HG03045 (cell line): ENCODE results near the gene TRIM8.

Source experiments
- ATAC-seq: cut with Tn5 transposase; IDR thresholded peaks from one replicate; pipeline ENCODE4 v1.9.1; 2021; ENCODE audit warnings: mild to moderate bottlenecking, moderate library complexity; ENCODE audit not compliant: unreplicated experiment

The TRIM8 gene

DNA sequence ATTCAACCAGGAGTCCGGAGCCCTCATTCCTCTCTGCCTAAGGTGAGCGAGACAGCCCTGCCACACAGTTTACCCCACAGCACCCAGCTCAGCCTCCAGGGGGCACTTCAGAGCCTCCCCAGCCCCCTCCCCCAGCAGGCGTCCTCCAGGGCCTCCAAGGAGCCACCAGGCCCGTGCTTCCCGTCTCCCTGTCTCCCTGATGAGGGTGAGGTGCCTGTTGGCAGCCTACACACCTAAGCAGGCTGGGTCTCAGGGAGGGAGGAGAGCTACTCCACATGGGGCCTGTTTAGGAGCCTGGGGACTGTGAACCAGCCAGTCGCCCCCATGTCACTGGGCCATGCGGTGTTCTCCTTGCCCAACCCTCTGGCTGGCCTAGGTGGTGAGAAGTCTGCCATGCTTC lies 28.9 kb upstream of the TRIM8 start:
- no peak for ATAC-seq

DNA sequence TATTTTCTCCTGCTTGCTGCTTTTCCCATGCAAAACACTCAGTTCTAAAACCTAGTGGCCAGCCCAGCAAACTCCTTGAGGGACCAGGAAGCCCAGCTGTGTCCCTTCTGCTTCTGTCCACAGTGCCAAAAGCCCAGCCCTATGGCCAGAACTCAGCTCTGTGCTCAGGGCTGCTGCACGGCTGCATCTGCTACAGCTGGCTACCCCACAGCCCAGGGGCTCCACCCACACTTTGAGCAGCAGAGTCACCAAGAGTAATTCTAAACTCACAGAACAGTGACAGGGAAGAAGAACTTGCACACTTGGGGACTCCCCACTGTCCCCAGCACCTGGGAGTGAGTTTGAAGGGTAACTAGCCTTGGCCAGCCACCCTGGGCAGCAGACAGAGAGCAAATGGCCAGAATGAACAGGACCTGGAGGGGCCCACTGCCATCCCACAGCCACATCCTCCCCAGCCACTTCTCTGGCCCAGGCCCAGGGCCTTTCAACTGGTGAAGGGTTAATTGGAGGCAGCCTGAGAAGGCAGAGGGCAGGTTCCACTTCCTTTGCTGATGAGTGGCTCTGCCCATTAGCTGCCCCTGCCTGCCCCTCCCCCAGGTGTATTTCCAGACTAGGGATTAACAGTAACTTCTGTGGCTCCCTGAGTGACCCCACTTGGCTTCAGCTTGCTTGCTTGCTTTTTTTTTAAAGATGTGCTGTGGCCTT lies 28.1 kb upstream of the TRIM8 start:
- ATAC-seq: no peak

DNA sequence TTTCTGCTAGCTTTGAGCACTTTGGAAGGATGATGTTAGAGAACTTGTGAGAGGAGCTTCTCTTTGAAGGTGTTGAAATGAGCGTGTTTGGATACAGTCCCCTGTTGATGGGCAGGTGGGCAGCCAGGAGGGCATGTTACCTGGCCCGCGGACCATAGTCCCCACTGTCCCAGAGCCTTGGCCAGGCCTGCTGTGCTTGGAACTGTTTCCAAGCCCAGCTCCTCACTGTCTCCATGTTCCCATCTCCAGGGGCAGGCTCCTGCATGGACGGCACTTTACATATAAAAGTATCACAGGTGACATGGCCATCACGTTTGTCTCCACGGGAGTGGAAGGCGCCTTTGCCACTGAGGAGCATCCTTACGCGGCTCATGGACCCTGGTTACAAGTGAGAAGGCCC lies 27.2 kb upstream of the TRIM8 start:
- no peak for ATAC-seq

DNA sequence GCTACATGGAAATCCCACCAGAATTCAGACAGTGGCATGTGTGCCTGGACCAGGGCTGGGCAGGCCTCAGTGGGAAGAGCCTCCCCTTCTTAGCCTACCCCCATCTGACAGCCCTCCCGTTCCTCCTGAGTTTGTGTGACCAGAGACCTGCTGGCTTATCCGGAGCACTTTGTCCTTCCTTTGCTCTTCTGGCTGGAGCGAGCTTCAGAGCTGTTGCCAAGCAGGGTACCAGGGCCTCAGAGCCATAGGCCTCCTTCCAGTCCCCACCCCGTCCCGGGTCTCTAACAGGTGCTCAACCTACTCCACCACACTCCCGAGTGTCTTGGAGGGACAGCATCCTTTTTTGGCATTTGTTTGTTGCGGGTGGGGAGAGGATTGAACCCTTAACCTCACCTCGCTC lies 26.5 kb upstream of the TRIM8 start:
- ATAC-seq: no peak

DNA sequence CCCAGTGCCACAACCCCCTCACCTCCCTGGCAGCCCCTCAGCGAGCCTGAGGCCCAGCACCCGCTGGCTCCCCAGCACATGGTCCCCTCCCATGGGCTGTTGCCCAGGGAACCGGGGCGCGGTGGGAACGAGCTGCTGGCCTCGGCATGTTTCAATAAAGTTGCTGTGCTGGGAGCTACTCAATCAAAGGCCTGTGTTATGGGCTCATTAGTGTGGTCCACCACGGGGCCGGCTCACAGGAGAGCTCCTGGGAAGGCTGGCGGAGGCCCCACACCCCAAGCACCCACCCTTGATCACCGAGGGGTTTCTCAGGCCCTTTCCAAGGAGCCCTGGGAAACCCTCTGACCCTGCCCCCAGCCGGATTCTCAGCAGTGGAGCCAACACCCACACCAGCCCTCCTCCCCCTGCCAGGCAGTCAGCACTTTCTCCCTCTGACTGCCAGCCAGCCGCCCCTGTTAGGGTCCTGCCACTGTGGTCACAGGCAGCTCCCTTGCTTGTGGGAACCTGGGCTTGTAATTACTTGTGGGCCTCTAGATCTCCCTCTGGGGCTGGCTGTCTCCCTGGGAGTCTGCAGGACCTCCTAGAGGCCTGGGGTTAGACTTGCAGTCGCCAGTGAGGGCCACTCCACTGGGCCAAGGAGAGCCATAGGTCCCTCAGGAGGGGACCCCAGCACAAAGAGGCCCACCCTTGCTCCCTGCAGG lies 24.8 kb upstream of the TRIM8 start:
- no peak for ATAC-seq

DNA sequence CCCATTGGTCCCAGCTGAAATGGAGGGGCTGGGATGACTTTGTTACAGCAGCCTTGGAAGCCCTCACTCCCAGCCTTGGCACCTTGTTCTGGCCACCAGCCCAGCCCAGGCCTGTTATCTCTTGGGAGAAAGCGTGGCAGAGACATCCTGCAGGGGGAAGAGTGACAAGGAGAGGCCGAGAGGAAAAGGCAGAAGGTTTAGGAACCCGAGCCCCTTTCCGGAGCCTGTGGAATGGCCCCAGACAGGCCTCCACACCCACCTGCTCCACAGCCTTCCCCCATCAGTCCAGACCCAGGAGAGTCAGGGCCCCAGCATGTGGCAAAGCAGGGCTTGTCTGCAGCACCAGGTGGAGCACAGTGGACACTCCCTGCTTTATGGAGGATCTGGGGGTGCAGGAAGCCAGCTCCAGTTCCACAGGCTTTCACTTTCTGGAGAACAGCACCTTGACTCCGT lies 24.1 kb upstream of the TRIM8 start:
- ATAC-seq: no peak

DNA sequence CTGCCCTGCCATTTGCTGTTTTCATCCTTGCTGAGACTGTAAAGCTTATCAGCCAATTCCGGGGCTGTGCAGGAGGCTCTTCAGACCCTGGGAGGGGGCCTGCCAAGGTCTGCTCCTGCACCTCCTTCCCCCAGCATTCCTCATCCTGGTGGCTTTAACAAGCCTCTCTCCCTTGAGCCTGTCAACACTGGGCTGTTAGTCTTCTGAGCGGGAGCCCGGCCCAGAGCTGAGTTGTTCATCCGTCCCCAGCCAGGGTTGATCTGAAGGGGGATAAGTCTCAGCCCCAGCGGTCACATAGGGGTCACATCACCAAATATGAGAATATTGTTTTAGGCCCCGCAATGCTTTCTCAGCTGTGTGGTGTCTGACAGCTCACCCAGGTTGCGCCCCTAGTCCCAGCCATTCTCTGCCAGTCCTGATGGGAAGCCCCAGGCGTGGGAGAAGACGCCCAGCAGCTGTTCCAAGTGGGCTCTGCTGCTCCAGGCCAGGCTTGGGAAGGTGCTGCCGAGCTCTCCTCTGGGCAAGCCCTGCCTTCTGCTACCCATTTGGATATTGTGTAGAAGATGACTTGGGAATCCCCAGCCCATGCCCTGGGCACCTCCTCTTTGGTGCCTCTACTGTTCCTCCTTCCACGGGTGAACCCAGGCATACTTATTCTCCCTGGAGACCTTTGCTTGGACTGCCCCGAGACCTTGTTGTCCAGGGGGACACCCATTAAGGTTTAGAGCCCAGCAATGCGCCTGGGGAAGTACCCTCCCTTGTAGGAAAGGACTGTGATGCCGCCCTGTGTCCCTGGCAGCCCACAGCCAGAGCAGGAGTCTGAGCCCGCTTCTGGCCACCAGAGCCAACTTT lies 23.5 kb upstream of the TRIM8 start:
- ATAC-seq: no peak

DNA sequence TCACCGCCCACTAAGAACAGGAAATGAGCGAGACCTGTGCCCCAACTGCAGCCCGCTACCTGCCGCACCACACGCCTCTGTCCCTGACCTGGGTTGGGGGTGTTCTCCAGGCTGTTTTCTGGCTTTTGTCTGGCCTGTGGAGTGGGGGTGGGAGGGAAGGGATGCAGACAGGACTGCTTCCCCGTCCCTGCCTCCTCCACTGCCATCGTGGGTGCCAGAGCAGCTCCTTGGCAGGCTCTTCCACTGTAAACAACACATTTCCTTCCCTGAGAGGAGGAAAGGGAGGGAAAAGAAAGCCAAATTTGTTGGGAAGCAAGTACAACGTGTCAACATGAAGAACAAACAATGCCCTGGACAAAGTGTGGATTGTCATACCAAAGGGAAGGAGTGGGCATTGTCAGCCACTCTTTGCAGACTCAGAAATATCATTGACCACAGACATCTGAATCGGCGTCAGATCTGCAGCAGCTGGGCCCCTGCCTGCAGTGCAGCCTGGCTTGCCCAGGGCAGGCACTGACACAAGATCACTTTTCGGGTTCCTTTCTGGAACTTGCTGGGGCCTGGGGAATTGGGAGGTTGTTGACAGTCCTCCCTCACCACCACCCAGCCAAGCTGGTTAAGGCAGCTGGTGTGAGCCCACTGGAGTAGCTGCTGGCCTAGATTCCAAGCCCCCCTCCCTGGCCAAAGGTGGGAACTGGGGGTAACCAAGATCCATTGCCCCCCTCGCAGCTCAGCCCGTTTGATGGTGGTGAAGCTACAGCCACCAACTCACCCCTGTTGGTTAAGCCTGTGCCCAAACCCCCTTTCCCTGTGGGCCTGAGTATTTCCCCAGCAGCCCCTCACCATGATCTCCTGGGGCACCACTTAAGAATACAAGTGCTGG lies 22.6 kb upstream of the TRIM8 start:
- ATAC-seq: no peak

DNA sequence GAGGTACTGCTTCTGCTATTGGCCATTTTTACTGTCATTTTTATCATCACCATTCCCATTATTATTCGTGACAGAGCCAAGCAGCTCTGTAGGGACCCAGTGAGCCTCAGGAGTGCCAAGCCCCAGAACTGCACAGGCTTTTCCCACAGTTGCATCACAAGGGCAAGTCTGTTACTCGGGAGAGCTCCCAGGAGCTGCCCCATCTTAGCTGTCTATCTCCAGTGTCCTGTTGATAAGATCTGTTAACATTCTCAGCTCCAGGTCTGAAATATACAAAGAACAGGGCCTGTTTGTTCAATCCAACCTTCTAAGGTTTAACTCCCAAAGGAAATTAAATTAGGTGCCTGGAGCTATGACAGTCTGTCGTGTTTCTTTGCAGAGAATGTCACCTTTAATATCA lies 20.2 kb upstream of the TRIM8 start:
- no peak for ATAC-seq

DNA sequence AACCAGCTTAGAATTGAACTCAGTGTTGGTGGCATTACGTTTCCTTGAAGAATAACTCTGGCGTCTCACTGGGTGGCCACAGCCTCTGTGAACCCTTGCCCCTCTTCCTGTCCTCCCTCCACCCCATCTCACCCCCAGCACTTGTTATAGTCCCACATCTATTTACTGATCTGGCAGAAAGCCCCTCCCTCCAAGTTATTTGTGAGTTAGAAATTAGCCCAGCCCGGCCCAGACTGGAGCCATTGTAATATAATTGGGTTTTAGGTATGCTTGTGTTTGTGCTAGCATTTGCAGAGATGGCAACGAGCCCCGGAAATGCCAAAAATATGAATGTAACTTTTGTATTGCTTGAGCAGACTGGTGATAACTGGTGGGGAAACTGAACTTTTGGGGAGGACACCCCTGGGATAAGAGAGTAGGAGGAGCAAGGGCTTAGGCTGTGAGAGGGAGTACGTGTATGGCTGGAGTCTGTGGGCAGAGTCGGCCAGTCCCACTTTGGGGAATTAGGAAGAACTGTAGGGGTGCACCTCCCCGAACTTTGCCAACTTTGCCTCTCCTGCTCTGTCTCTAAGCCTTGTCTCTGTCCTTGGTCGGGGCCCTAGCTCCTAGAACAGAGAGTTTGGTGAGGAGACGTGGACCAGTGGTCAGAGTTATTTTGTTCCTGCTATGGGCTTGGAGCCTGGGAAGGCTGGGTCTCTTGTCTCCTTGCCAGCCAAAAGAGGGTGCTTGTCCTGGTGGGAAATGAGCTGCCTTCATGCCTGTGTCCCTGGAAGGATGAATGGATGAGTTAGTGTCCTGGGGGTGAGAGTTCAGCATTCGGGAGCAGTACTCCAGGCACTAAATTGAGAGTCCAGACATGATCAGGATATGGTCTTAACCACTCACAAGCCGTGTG lies 19.3 kb upstream of the TRIM8 start:
- ATAC-seq: no peak

DNA sequence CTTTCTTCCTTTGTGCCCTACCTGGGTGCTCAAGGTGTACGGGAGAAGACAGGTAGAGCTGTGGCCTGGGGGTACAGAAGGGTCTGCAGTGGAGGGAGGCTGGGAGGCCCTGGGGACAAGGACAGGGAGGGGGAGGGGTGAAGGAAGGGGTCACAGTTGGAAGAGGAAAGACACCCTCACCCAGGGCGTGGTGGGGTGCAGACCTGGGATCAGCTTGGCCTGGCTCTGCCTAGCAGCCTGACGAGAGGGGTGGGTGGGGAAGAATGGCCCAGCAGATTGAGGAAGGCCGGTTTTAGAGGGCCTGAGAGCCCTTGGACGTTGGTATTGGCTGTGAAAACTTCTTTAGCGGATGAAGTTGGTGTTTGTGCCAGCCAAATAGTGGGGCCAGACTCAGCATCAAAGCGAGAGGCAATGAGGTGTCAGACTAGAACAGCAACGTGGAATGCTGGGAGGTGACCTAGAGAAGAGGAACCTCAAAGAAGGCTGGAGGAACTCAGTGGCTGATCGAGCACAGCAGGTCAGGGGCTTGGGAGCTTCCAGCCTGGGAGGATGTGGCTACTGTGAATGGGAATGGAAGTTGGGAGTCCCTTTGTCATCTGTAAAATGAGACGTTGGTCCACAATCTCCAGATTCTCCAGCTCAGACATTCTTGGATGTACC lies 18.1 kb upstream of the TRIM8 start:
- ATAC-seq: no peak

DNA sequence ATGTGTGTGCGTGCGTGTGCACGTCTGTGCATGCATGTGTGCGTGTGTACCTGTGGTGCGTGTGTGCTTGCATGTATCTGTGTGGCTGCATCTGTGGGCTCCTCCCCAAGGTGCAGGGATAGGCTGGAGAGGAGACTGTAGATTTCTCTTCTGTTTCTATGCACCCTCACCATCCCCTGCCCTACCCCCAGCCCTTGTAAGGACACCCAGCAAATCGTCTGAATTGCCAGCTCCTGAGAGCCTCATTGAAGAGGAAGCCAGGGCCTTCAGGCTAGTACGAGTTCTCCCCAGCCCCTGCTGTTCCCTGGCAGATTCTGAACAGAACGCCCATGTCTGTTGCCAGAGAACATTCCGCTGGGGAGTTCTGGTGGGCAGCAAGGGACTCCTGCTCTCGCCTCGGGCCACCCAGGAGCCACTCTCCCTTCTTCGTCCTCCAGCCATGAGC lies 17.0 kb upstream of the TRIM8 start:
- no peak for ATAC-seq

DNA sequence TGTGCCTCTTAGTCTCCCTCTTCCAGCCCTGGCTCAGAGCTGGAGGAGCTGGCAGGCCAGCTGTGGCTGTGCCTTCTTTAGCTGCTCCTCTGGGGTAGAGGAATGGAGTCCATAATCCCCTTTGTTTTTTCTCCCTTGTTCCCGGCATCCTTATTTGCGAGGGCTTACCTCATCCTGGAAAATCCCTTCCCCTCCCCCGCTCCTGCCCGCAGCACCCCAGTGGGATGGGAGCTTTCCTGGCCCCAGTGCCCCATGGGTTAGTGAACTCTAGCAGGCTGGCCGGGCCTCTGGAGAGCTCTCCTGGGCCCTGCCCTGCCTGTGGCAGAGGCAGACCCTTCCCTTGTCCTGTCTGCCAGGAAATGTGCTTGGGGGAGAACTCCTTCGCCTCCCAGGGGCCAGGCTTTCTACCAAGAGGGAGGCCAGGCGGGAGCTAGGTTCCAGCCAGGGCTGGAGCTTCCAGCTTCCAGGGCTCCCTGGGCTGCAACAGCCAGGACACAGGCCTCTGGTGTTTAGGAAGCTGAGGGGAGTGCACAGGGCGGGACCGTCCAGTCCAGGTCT lies 16.5 kb upstream of the TRIM8 start:
- no peak for ATAC-seq

DNA sequence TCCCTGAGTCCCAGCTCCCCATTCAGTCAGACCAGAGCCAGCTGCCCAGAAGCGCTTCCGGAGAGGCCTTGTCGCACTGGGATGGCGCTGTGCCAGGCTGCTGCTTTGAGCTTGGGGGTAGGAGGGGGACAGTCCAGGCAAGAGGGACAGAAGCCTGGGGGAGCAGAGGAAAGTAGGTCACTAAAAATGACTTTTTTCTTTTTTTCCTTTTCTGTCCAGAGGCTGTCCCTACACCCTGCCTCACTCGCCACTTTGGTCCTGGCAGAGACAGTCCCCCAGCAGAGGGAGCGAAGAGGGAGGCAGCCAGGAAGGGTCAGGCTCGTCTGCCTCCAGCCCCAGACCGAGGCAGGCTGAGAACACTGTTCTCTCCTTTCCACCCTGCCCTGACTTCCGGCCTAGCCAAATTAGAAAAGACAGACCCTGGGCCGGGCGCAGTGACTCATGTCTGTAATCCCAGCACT lies 15.8 kb upstream of the TRIM8 start:
- ATAC-seq: no peak

DNA sequence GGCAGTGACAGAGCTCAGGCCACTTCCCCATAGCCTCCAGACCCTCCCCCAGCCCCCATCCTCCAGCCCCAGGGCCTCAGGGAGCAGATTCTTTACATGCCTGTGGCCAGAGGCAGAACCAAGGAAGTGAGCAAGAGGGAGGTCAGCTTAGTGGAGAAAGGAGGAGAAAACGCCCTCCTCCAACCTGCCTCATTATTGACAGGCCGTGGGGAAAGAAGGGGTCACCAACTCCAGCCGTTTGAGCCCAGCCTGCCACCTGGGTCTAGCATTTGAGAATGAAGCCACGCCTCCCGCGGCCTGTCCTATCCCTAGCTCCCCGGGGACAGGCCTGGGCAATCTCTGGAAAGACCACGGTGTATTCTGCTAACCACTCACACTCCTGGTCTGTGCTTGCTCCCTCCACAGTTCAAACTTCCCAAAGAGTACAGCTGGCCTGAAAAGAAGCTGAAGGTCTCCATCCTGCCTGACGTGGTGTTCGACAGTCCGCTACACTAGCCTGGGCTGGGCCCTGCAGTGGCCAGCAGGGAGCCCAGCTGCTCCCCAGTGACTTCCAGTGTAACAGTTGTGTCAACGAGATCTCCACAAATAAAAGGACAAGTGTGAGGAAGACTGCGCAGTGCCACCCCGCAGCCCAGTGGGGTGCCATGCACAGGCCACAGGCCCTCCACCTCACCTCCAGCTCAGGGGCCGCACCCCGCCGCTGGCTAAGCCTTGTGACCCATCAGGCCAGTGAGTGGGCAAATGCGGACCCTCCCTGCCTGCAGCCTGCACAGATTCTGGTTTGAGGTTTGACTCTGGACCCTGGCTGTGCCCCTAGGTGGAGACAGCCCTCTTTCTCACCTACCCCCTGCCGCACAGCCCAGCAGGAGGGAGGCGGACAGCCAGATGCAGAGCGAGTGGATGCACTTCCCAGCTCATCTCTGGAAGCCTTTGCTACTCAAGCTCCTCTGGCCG lies 14.3 kb upstream of the TRIM8 start:
- ATAC-seq: no peak

DNA sequence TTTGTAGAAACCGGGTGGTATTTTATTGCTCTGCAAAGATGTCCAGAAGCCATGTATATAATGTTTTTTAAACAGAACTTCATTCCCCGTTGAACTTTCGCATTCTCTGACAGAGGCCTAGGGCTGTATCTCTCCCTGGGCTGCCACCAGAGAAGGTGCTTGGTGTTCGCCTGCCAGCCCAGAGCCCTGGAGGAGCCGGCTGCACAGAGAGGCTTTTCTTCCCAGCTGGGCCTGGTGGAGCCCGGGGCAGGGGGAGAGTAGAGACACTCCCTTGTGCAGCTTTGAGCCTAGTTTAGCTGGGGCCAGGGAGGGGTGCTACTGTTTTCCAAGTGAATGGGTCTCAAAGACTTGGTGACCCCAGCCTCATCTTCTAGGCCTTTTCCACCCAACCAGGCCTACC lies 13.6 kb upstream of the TRIM8 start:
- no peak for ATAC-seq

DNA sequence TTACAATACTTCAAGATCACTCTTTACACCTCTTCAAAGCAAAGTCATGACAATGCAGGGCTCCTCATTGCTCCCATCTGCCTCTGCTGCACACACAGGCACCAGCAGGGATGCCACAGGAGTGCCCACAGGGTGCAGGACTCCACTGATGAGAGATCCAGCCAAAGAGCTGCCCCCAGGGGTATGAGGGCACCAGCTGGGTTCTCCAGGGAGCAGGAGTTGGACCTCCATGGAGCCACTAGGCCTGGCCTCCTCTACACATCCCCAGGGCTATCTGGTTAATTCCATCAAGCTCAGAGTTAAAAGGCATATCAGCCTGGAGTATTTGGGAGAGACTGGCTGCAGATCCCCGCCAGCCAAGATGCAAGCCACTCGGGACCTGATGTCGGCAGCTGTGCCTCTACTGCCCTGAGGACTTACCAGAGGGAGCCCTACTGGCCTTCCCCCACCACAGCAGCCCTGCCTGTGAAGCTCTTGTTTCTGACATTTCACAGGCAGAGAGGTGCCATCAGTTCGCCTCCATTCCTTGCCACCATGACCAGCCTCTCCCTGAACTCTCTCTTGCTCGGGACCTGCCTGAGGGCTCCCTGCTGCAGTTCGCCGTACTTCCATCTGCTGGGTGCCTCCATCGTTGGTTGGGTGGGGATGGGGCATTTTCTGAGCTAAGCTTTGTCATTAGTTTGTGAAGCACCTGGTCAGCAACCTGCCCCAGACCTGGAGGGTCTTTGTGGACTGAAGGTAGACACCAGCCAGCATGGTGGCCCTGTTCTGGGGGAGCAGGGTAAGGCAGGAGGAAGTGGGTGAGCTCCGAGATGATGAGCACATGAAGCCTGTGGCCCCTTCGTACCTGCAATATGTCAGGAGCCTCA lies 12.5 kb upstream of the TRIM8 start:
- no peak for ATAC-seq
